PC-3 (cell line): ENCODE data around the gene SLC7A6OS.

Experiments
- CTCF ChIP-seq: fragments of 300-600 bp; sonication (generic); conservative IDR thresholded peaks from 2 replicates; pipeline ENCODE4 v1.5.1; 2017; ENCODE audit warnings: antibody characterized with exemption, low read depth, mild to moderate bottlenecking, low read length
- EZH2 ChIP-seq: fragments of 300-600 bp; sonication (generic); IDR thresholded peaks from one replicate; pipeline ENCODE4 v1.6.1; 2017; ENCODE audit warnings: antibody characterized with exemption, mild to moderate bottlenecking, low read length; ENCODE audit not compliant: unreplicated experiment

- TF ChIP-seq CTCF (no peak), EZH2 (no peak)
These were observed 36.9 kb upstream of the SLC7A6OS start for GRCh38 chr16:68347605-68348004.
